Stimulated activated CD4-positive, alpha-beta T cell treated with anti-CD3 and anti-CD28 coated beads, Interleukin-15, amount 100 ng/mL, for 48 hours (primary cell): Measurements from ENCODE around the gene CIDEC.

ENCODE experiments used
- DNase-seq, 2 donors: peaks; one replicate each; pipeline ENCODE4 v3.0.0-alpha.2; 2020; ENCODE audit warnings: low read depth in 2 of 2

The CIDEC gene

DNA sequence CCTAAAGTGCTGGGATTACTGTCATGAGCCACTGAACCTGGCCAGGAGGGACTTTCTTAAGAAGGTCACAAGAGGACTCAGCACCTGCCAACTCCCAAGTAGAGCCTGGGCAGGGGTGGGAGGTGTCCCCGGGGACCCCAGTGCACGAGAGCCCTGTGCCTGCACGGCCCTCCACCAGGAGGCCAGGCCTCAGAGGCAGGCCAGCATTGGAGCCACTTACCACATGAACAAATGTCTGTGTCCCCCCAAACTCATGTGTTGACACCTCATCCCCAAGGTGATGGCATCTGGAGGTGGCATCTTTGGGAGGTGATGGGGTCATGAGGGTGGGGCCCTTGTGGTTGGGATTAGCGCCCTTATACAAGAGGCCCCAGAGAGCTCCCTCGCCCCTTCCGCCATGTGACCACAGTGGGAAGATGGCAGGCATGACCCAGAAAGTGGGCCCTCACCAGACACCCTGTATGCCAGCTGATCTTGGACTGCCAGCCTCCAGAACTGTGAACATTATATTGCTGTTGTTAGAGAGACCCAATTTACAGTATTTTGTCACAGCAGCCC is 33.0 kb downstream of the CIDEC start:
- DNase-seq = no peak

DNA sequence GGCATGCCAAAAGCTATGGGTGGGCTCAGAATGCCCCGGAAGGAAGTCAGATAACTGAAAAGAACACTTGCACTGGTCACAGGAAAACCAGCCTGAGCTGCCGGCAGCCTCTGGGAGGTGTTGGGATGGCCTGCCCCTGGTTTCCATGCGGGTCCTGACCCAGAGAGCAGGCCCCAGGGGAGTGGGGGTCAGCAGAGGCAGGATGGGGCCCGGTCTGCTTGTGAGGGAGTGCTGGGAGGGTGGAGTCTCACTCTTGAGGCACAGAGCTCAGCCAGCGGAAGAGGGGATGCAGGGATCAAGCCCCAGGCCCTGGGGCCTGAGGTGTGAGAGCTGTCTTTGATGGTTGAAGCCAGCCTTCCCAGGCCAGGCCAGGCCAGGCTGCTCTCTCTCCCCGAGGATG is 33.8 kb downstream of the CIDEC start:
- DNase-seq = no peak

DNA sequence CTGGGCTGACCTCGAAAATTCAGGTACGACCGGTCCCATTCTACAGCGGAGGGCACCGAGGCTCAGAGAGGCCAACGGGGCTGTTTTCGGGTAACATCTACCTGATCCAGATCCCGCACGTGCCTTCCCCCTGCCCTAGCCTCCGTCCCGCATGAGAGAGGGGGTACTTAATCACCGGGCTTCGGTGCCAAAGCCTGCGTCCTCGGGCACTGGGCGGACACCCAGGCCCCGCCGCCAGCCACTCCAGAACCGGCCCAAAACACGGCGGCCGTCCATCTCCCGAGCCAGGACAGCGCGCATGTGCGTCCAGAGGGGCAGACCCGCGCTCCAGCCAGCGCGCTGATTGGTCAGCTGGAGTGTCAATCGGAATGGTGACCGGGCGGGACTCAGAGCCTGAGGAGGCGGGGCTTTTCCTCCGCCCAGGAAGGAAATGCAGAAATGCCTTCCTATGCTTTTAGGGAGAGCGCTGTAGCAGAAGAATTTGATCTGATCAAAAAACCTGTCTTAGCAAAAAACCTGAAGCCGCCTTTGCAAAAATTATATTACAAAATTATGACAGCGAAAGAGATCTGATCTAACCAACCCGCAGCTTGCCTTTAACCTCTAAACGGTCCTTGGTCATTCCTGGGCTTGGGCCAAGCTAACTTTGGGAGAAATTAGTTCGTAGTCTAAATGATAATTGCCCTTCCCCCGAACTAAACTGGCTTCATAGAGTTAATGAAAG is 36.2 kb downstream of the CIDEC start, which contains the start of gene RPUSD3:
Gene RPUSD3 (minus strand): TSS at position 294 of the 724 bp plus-strand sequence. CDS start 18 bp downstream, at position 276.
- peak; percentile 92 to 94 for DNase-seq

DNA sequence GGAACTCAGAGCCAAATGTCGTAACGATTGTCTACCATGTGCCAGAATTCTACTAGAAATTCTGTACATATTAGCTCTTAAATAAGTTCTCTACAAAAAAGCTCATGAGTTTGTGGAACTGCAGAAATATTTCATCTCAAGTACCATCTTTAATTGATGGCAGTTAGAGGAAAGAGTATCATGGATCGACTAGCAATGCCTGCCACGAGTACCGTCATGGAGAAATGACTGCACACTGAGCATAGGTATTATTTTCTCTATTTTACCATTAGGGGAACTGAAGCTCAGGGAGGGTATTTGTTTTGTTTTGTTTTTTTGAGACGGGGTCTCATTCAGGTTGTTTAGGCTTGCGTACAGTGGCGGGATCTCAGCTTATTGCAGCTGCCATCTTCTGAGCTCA is 39.0 kb downstream of the CIDEC start:
- no peak for DNase-seq

DNA sequence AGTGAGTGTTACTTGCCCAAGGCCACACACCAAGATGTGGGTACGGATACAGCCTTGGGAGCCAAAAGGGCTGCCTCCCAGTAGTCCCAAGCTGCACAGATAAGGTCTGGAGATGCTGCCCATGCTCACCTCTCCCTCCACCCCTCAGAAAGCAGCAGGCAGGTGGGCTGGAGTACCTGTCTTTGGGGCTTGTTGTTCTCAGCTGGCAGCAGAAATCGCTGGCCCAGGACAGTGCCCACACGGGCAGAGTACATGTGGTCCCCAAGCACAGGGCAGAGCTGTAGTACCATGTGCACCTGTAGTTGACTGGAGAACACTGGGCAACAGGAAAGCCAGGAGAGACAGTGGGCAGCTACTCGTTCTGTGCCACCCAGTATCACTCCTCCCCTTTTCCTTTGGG is 41.2 kb downstream of the CIDEC start:
- DNase-seq = no peak

DNA sequence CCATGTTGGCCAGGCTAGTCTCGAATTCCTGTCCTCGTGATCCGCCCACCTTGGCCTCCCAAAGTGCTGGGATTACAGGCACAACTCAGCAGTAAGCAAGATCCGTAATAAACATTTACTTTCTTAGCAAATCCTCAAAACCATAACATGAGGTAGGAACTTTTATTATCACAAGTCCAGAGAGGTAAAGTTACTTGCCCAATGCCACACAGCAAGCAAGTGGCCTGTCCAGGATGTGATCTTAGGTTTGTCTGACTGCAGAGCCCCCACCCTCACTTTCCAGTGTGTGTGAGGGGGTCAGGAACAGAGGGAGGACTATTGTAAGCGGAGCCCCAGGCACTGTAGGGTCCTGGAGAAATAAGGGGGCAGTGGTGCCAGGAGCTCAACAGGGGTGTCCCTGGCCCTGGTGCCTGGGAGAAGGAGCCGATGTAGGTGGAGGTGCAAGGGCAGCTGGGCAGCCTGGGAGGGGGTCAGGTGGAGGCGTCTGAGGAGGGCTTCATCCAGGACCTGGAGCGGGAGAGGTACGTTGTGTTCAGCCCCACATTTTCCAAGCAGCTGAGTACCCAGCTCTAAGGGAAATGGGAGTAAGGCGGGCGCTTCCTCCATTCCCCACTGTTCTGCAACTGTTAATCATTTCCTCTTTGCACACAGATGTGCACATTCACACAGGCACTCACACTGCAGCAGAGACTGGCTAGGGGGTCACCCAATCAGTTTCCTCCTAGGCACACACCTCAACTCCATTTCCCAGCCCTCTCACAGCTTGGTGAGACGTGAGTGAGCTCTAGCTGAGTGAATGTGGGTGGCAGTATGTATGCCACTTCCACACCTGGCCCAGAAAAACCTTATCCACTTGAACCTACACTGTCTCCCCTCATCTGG is 42.1 kb downstream of the CIDEC start:
- DNase-seq = no peak

DNA sequence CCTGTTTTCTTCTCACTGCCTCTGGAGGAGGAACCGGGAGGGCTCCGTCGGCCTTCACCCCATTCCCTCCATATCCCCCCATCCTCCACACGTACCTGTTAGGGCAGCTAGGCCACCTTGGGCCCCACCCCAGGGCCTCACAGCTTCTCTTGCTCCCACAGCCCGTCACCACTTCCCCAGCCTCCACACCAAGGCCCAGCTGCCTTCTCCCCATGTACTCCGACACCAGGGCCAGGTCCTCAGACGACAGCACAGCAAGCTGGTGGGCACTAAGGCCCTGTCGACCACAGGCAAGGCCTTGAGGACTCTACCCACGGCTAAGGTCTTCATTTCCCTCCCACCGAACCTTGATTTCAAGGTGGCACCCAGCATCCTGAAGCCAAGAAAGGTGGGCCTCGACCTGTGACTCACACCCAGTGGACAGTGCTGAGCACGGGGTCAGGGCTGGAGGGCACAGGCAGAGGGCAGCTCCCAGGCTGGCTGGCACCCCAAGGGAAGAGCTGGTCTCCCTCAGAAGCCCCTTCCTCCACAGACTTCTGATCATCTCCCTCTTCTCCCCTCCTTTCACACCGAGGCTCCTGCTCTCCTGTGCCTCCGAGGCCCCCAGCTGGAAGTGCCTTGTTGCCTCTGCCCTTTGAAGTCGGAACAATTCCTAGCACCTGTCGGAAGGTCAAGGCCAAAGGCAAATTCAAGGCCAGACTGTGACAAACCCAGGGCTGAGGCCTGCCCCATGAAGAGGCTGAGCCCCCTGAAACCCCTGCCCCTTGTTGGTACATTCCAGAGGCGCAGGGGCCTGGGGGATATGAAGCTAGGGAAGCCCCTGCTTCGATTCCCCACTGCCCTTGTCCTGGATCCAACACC is 45.3 kb downstream of the CIDEC start:
- DNase-seq = no peak

DNA sequence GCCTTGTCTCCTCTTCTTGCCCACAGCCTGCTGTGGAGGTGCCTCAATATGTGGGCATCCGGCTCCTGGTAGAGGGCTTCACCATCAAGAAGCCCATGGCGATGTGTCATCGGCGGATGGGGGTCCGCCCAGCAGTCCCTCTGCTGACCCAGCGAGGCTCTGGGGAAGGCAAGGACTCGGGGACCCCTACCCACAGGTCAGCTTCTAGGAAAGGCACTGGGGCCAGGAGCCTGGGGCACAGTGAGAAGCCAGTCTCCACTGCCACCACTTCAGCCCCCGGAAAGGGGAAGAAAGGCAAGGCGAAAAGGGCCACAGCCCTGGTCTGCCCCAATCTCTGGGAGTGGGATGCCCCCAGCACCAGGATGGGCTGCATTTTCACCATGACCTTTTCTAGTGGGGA is 47.0 kb downstream of the CIDEC start:
- DNase-seq = no peak

DNA sequence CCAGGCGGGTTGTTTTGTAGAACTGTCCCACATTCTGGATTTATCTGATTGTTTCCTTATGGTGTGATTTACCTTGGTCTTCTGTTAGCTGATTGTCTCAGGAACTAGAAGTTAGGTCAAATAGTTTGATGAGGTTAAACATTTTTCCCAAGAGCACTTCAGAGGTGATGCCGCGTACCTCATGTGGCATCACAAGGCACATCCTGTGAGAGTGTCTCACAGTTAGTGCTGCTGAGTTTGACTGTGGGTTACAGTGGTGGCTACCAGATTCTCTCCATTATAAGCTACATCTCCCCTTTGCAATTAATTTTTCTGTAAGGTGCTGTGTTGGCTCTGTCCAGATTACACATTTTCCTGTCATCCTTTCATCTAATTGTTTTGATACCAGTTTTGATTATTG is 48.8 kb downstream of the CIDEC start:
- no peak for DNase-seq

DNA sequence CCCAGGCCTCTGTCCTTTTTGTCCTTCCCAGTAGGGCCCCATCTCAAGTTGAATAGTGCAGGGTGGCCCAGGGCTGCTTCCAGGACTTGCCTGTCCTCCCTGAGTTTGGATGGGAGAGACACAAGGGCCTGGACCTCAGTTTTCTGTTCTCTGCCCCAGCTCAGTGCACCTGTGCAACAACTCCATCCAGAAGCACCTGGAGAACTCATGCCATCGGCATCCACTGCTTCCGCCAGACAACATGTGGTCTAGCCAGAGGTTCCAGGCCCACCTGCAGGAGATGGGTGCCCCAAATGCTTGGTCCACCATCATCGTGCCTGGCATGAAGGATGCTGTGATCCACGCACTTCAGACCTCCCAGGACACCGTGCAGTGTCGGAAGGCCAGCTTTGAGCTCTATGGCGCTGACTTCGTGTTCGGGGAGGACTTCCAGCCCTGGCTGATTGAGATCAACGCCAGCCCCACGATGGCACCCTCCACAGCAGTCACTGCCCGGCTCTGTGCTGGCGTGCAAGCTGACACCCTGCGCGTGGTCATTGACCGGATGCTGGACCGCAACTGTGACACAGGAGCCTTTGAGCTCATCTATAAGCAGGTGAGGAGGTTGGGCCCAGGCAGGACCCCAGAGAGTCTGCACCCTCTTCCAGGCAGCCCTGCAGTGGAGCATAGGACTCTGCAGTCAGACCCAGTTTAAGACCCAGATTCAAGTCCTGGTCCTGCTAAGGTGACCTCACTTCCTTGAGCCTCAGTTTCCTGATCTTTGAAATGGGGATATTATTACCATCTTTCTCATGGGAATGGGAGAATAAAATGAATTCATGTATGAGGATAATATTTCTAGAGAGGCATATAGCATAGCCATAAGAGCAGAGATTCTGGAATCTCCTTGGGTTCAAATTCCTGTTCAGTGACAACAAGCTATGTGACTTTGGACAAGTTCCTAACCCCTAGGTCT is 51.0 kb downstream of the CIDEC start:
- DNase-seq = no peak

DNA sequence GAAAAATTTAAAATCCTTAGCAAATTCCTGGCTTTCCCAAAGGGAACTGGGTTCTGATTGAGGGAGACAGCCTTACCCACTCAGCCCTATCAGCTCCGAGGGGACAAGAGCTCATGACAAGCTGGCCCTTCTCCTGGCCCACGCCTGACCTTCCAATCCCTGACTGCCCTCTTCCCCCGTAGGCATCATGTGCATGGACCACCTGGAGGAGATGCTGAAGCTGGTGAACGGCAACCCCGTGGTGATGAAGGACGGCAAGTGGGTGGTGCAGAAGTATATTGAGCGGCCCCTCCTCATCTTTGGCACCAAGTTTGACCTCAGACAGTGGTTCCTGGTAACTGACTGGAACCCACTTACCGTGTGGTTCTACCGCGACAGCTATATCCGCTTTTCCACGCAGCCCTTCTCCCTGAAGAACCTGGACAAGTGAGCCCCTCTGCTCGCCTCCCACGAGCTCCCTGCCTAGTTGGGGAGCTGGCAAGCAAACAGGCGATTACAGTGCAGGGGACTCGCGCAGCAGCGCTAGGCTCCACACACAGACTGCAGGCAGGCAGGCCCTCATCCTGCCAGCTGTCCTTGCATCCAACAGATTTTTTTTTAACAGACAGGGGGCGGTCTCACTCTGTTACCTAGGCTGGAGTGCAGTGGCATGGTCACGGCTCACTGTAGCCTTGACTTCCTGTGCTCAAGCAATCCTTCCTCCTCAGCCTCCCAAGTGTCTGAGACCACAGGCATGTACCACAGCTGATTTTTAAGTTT is 53.1 kb downstream of the CIDEC start:
- DNase-seq = peak in 1 of 2 donors; percentile 13

DNA sequence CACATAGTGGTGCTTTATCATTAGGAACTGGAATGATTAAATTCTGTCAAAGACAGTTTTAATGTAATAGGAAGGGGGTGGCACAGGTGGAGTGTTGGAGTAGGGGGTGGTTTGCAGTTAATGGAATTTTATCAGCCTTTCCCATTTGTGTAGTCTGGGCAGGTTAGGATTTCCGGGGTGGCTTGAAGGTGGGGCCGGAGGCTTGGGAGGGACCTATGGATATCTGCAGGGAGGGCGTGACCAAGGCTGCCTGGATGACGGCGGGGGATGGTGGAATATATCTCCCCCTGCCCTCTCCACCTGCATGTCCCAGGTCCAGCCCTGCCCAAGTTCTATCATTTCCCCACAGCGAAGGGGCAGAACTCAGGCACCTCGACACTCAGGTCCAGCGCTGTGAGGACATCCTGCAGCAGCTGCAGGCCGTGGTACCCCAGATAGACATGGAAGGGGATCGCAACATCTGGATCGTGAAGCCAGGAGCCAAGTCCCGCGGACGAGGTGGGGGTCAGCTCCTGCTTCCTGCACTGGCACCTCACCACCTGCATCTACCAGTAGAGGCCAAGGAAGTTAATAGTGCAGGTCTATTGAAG is 54.5 kb downstream of the CIDEC start:
- no peak for DNase-seq

DNA sequence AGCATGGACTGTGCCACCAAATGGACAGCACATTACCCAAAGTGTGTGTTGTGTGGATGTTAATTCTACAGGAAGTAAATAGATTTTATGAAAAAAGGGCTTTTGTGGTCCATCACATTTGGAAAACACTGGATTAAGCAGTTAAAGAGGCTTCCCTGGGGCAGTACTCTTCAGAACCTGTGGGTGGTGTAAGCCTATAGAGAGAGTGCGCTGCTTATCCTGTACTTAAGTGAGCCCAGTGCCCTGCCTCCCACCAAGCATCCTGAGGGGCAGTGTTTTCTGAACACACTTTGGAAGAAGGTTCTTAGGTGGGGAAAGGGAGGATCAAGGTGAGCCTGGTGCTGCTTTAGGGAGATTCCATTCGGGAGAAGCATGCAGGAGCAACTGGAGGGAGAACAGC is 59.1 kb downstream of the CIDEC start:
- DNase-seq = no peak

DNA sequence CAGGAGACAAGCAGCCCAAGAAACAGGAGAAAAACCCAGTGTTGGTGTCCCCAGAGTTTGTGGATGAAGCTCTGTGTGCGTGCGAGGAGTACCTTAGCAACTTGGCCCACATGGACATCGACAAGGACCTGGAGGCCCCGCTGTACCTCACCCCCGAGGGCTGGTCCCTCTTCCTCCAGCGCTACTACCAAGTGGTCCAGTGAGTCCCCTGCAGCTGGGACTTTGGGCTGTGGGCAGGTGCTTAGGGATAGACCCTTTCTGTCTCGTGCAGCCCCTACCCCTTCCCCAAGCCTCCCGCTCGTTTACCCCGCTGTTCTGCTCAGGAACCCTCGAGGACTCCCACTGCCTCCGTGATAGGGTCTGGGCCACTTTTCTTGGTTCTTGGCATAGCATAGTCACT is 59.5 kb downstream of the CIDEC start:
- no peak for DNase-seq

DNA sequence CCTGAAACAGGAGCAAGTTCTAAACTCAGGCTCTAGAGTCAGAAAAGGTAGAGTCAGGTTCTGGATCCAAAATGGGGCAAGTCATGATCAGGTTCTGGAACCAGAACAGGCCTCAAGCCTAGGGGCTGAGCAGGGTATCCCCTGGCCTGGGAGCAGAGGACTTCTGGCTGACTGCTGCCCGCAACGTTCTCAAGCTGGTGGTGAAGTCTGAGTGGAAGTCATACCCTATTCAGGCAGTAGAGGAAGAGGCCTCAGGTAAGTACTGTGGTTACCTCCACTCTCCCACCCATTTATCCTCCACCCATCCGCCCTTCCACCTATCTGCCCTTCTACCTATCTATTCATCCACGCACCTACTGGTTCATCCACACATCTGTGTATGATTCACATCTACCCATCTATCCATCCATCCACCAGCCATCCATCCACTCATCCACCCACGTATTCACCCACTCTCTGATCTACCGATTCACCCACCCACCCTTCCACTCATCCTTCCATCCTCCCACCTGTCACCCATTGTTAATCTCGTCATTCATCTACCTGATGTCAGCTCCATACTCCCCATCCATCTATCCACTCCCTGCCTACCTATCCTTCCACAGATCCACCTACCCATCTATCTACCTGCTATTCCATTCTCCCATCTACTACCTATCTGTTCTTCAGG is 61.3 kb downstream of the CIDEC start:
- DNase-seq = no peak

DNA sequence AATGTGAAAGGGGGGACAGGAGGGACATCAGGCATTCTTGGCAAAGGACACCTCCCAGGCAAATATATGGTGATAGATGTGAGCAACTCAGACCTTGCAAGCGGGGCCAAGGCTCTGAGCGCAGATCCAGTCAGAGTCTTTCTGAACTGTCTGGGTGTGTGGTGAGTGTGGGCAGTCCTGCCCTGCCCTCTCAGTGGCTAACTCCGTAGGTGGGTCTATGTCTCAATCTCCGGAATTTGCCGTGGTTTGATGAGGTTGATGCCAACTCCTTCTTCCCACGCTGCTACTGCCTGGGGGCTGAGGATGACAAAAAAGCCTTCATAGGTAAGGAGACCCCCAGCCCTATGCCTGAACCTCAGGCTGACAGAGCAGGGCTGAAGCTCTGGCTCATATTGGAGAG is 62.6 kb downstream of the CIDEC start:
- no peak for DNase-seq
